NB4 (cell line): Measurements from ENCODE around the gene HACL1.

Experiments
- POLR2A ChIP-seq: IDR thresholded peaks from 2 replicates; pipeline ENCODE4 v1.6.1; 2011; ENCODE audit warnings: mild to moderate bottlenecking; ENCODE audit not compliant: insufficient read length; ENCODE audit errors: extremely low read depth
- TF ChIP-seq, protein P1 (sequence below): IDR thresholded peaks from one replicate; pipeline ENCODE4 v1.5.1; 2012; ENCODE audit warnings: low read depth, low read length
- TF ChIP-seq, protein P2 (sequence below): IDR thresholded peaks from 2 replicates; pipeline ENCODE4 v1.6.1; 2011; ENCODE audit warnings: low read depth, low read length

DNA sequence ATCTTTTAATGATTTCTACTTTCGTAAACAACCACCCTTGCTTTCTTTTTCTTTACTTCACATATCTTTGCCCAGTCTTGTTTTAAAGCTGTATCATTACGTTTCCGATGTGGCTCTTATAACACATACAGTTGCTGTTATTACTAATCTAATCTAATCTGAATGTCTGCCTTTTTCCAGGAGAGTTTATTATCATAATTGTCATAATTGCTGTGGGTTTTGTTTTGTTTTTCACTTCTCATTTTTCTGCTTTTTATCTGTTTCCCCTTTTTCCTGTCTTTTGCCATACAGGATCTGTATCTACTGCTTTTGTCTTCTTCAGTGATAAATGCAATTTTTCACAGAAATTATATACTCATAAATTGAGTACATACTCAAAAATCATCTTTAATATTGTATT is 24.9 kb downstream of the HACL1 start:
- TF ChIP-seq, protein P1, sequence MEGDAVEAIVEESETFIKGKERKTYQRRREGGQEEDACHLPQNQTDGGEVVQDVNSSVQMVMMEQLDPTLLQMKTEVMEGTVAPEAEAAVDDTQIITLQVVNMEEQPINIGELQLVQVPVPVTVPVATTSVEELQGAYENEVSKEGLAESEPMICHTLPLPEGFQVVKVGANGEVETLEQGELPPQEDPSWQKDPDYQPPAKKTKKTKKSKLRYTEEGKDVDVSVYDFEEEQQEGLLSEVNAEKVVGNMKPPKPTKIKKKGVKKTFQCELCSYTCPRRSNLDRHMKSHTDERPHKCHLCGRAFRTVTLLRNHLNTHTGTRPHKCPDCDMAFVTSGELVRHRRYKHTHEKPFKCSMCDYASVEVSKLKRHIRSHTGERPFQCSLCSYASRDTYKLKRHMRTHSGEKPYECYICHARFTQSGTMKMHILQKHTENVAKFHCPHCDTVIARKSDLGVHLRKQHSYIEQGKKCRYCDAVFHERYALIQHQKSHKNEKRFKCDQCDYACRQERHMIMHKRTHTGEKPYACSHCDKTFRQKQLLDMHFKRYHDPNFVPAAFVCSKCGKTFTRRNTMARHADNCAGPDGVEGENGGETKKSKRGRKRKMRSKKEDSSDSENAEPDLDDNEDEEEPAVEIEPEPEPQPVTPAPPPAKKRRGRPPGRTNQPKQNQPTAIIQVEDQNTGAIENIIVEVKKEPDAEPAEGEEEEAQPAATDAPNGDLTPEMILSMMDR = no peak
- TF ChIP-seq POLR2A = no peak
- TF ChIP-seq, protein P2, sequence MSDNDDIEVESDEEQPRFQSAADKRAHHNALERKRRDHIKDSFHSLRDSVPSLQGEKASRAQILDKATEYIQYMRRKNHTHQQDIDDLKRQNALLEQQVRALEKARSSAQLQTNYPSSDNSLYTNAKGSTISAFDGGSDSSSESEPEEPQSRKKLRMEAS = no peak
